ENCODE data around the gene ZNF107. TPM values are rescaled to one million over a fixed set of nuclear protein-coding genes. Genes with fewer than 3 reads are reported as not detected.

The ZNF107 gene
- total and polyA plus RNA-seq, 2 of the 8 experiments (the other 6 are each of a cell fraction or from before 2014, with no cell fraction given), result 3.4 to 31.0 TPM

GRCh38 chr7:64638822-64639221, 27.1 kb upstream of the ZNF107 start (continued):
- TF ChIP-seq CHD7 (IDR thresholded peaks at IDR 0.05; ENCODE audit: insufficient replicate concordance, low read length), result no peak
